ENCODE results near the gene DDX28.
A peak's percentile ranks its signal among the peaks of the same experiment; 100 is the strongest.

Gene DDX28, protein sequence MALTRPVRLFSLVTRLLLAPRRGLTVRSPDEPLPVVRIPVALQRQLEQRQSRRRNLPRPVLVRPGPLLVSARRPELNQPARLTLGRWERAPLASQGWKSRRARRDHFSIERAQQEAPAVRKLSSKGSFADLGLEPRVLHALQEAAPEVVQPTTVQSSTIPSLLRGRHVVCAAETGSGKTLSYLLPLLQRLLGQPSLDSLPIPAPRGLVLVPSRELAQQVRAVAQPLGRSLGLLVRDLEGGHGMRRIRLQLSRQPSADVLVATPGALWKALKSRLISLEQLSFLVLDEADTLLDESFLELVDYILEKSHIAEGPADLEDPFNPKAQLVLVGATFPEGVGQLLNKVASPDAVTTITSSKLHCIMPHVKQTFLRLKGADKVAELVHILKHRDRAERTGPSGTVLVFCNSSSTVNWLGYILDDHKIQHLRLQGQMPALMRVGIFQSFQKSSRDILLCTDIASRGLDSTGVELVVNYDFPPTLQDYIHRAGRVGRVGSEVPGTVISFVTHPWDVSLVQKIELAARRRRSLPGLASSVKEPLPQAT

DNA sequence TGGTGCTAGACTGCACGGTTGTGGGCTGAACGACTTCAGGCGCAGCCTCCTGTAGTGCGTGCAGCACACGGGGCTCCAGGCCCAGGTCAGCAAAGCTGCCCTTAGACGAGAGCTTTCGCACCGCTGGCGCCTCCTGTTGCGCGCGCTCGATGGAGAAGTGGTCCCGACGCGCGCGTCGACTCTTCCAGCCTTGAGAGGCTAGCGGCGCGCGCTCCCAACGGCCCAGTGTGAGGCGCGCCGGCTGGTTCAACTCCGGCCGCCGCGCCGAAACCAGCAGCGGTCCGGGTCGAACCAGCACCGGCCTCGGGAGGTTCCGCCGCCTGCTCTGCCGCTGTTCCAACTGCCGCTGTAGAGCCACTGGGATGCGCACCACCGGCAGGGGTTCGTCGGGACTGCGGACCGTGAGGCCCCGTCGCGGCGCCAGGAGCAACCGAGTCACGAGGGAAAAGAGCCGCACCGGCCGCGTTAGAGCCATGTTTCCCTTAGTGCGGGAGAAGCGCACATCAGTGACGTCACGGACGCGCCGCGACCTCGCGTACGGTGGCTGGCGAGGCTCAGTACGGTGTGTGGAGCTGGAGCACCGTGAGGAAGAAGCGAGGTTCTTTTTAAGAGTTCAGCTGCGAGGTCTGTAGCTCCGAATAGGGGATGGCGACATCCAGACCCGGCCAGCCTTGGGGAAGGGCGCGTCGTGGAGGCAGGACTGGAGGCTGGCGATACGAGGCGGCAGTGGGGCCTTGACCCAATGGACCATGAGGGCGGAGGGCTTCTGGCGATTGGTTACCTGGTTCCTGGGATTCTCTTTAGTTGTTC is at the start of gene DDX28, which contains the start of gene DUS2:
Gene DDX28, minus strand, starts transcription at position 505 of the 810 bp plus-strand sequence. Its CDS starts 30 bp downstream, at position 475.
Gene DUS2, plus strand, starts transcription at position 557 of the 810 bp plus-strand sequence. CDS start 14,740 bp downstream, outside the sequence.
- peak; percentile 82 to 91 for DNase-seq (ENCODE audit: low read depth in 2 of 2)

DNA sequence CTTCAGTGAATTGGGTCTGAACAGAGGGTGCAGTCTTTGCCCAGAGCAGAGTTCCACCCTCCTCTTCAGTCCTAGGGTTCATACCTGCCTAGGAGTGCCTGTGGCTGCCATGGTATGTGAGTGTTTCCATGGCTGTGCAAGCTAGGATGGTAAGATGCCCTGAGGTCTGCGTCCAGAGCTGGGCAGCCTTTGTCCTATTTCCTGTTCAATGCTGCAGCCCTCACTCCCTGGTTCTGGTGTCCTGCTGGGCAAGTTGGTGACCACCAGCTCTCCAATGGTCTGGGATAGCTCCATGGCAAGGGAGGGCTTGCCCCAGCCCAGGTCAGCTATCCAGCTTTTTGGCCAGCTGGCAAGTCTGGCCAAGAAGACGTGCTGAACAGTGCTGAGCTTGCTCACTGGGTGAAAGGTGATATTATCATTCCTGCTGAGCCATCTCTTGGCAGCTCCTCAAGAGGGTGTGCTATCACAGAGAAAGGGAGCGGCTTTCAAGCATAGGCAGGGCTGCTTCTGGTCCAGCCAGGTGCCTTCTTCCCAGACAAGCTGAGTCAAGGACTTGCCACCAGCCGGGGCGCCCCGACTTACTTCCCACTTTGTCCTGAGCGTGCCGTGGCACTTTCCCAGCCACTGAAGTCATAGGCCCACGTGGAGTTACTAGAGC is 49.1 kb upstream of the DDX28 start:
- no peak for DNase-seq (ENCODE audit: low read depth in 2 of 2)

DNA sequence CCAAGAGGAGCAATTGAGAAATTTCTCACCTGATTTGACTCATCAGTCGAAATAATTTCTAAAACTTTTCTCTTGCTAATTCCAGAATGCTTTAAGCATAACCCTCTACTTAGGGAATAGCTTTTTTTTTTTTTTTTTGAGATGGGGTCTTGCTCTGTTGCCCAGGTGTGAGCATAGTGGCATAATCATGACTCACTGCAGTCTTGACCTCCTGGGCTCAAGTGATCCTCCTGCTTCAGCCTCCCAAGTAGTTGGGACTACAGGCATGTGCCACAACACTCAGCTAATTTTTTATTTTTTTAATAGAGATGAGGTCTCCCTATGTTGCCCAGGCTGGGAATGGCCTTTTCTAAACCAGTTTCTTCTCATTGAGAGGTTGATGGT is 48.5 kb upstream of the DDX28 start:
- DNase-seq (ENCODE audit: low read depth in 2 of 2): no peak

DNA sequence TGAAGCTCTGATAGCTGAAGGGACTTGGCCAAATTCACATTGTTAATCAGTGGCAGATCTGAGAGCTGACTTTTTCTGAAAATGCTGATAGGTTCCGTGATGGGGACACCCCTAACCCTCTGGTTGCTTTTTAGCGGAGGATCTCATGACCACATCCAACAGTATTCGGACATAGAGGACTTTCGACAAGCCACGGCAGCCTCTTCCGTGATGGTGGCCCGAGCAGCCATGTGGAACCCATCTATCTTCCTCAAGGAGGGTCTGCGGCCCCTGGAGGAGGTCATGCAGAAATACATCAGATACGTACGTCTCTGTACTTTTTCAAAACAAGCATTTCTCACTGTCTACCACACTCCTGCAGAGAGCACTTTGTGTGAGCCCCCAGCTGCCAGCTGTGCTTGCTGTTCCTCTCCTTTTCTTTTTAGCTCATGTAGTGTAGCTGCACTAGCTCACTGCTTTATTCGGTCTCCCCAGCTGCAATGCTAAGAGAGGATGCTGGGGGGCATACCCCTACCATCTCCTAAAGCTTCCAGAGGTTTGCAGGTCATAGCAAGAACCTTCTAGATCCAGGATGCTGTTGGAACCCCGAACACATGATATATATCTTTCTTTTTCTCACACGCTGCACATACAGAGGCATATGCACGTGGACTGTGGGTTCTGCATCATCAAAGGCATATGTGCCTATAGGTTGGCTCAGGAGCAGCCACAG is 47.9 kb upstream of the DDX28 start:
- no peak for DNase-seq (ENCODE audit: low read depth in 2 of 2)

DNA sequence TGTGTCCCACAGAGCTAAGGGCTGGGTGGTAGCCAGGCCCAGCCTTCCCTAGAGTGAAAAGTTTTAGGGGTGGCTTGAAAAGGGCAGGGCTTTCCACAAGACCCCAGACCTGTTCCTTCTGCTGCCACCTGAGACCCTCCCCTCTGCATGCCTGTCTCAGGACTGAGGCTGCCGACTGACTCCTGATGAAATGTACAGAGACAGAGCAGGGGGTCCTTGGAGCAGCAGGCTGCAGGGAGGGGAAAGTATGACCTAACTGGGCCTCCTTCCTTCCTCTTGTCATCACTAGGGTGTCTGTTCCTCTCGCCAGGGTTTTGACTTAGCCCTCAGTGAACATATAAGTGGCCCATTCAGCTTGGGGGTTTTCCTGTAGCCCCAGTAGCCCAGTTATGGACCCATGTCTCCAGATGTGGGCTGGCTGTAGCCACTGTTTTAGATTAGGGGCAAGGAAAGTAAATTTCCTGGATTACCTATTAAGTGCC is 47.3 kb upstream of the DDX28 start:
- no peak for DNase-seq (ENCODE audit: low read depth in 2 of 2)

DNA sequence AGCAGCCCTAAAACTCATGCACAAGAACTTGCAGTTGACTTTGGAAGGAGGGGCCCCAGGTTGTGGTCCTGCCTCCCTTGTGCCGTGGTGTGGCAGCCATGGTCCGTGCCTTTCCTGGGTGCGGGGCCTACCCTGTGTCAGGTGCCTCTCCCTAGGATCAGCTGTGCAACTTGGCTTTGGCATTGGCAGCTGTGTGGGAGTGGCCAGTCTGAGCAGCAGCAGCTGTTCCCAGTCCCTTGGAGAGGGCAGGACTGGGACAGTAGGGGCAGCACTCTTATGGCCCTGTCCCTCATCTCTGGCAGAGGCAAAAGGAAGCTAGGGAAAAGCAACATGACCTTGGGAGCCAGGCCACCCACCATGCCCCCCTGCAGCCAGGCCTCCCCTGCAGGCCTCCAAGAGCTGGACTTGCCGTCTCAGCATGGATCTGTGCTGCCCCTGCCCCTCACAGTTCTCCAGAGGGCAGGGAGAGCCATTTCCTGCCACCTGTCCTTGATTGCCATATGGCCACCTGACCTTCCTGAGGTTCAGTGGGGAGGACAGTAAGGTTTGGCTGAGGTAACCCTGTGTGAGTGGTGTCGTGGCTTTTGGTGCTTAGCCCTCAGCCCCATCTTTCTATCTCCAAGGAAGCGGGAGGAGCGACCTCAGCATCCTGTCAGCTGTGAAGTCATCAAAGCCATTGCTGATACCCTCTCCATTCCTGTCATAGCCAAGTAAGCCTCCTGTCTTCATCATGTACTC is 46.6 kb upstream of the DDX28 start:
- no peak for DNase-seq (ENCODE audit: low read depth in 2 of 2)

DNA sequence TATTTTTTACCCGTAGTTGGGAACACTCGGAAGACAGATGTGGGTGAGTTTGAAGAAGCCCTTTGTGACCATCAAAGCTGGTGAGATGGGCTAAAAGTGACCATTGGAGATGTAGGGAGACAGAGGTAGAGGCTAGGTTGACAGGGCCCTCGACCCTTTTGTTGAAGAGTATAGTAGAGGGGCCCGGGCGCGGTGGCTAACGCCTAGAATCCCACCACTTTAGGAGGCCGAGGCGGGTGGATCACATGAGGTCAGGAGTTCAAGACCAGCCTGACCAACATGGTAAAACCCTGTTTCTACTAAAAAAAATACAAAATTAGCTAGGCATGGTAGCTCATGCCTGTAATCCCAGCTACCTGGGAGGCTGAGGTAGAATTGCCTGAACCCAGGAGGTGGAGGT is 45.9 kb upstream of the DDX28 start:
- no peak for DNase-seq (ENCODE audit: low read depth in 2 of 2)

DNA sequence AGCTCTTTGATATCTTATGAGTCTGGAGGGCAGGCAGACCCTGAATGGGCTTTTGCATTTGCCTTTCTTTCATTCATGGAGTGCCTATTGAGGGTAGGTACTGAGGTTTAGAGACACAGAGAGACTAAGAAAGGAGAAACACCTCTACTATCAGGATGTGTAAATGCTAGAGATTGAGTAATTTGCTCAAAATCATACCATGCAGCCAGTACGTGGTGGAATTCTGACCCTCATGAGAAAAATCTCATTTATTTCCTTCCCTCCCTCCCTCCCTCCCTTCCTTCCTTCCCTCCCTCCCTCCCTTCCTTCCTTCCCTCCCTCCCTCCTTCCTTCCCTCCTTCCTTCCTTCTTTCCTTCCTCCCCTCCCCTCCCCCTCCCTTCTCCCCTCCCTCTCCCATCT is 43.7 kb upstream of the DDX28 start:
- no peak for DNase-seq (ENCODE audit: low read depth in 2 of 2)

DNA sequence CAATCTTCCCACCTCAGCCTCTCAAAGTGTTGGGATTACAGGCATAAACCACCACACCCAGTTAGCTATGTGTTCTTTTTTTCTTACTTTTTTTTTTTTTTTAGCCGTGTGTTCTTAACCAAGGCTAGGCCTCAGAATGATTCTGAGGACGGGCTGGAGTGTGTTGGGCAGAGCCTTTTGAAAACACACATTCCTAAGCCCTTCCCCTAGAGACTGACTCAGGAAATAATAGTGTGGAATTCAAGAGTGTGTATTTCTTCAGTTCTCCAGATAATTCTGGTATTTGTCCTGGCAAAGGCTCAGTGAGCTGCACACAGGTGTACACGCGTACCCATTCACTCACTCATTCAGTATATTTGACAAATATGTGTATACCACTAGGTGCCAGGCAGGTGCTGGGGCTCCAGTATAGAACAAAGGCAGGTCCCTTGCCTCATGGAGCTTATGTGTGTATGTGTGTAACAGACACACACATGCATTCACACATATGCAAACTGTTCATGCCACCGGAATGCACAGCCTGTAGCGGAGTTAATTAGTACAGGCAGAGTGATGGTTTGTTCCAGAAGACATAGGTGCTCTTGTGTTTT is 42.8 kb upstream of the DDX28 start:
- DNase-seq (ENCODE audit: low read depth in 2 of 2): no peak

DNA sequence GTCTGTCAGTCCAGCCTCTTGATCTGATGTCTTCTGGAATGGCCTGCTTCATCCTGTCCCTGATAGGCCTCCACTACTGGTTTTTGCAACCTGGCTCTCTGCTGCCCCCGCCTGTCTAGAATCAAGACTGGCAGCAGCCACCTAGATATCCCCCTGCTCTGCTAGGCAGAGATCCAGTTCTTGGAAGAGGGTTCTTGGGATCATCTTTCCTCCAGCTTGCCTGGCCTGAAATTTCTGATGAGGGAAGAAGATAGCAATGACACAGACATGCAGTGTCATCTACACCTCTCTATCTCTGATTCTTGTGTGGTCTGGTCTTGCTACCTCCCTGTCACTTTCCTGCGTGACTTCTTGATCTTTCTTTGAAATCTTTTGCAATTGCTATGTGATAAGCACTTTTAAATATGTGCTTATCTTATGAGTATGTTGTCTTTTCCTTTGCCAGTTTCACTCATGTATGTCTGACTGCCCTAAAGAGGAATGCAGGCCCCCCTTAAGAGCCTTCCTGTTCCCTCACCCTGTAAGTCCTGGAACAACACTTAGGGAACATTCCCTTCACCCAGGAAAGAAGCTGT is 41.8 kb upstream of the DDX28 start:
- DNase-seq (ENCODE audit: low read depth in 2 of 2): peak in 1 of 2 donors; percentile 36

DNA sequence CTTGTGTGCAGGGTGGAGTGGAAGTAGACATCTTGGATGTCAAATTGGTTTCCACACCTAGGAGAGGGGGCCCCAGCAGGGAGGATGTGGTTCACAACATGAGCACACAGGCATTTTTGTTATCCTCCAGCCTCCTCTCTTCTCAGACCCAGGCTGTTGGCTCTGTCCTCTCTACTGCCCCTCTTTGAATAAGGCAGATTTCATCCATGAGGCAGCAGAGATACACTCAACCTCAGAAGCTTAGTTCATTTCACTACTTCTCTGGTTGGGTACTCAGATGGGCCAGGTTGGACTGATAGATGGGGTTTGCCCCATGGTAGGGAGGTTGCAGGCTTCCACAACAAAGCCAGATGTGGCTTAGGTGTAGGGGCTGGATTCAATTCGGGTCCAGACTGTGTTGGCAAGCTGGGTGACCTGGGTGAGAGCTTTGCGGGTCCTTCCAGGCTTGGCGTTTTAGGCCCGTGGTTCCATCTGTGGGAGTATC is 39.9 kb upstream of the DDX28 start:
- DNase-seq (ENCODE audit: low read depth in 2 of 2): no peak

DNA sequence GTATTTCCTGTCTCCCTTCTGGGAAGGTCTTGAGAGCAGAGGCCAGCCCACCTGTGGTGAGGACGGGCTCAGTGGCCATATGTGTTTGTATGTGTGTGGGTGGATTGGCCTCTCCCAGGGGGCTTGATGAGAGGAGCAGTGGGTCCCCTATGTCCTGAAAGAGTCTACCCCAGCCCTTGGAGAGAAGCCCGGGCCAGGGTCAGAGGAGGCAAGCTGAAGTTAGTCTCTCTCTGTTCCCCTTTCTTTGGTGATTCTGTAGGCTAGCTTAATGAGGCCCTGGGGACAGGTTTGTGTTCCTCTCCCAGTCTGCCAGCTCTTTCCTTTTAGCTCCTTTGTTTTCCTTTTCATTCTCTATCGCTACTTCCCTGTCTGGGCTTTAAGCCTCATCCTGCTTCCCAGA is 38.4 kb upstream of the DDX28 start:
- no peak for DNase-seq (ENCODE audit: low read depth in 2 of 2)

DNA sequence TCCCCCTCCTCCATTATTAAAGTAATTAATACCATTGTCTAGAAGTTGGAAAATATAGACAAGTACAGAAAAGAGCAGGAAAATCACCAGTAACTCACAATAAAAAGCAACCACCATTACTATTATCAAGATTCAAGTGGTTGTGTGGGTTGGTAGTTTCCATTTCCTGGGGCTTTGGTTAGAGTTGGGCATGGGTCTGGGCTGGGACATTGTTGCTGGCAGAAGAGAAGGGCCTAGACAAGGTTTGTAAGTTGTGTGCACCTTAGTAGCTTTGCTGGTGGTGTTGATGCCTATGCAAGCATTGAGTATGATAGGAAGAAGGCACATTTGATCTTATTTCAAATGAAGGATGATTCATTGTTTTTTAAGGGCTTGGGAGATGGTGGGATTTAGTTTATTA is 36.8 kb upstream of the DDX28 start:
- DNase-seq (ENCODE audit: low read depth in 2 of 2): no peak

DNA sequence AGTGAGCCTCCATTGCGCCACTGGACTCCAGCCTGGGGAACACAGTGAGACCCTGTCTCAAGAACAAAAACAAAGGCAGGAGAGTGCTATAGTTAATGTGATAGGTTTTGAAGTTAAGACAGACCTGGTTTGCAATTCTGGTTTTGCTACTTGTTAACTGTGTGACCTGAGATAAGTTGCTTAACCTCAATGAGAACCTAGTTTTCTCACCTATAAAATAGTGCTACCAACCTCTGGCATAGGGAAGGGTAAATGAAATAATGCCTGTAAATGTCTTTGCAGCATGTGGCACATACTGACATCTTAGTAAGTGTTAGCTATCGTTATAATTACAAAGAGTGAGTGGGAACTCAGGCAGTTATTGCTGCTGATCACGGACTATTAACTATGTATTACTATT is 32.4 kb upstream of the DDX28 start:
- no peak for DNase-seq (ENCODE audit: low read depth in 2 of 2)

DNA sequence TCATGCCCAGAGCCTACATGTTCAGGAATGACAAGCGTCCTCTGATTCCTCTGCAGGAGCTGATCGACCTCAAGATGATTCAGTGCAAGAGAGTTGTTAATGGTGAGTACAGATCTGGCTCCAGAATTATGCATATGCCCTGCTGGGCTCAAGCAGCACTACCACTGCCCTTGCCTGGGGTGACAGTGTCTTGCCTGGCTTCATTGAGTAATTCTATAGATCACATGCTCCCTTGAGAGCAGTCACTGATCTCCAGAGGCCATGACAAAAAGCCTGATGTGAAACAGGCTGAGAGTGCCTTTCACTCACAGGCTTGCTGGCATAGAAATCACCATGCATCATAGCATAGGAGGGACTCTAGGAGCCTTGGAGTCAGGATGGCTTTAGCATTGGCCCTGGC is 26.4 kb upstream of the DDX28 start:
- DNase-seq (ENCODE audit: low read depth in 2 of 2): no peak

DNA sequence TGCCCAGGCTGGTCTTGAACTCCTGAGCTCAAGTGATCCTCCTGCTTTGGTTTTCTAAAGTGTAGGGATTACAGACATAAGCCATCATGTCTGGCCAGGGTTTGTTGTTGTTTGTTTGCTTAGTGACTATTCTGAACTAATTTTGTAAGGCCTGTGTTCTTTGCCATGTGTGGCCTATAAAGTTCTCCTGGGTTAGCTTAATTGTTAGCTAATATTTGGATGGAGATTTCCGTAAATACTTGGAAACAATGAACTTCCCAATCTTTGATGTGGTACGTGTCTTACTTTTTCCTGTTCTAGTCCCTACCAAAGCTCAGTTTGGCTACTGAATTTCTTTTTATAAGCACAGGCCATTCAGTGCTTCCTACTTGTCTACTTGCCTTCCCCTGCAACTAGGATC is 25.0 kb upstream of the DDX28 start:
- DNase-seq (ENCODE audit: low read depth in 2 of 2): no peak

DNA sequence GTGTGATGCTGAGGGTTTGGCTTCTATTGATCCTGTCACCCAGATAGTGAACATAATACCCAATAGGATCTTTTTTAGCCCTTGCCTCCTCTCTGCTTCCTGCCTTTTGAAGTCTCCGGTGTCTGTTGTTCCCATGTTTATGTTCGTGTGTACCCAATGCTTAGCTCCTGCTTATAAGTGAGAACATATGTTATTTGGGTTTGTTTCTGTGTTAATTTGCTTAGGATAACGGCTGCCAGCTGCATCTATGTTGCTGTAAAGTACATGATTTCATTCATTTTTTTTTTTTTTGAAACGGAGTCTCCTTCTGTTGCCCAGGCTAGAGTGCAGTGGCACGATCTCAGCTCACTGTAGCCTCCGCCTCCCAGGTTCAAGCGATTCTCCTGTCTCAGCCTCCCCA is 23.1 kb upstream of the DDX28 start:
- no peak for DNase-seq (ENCODE audit: low read depth in 2 of 2)

DNA sequence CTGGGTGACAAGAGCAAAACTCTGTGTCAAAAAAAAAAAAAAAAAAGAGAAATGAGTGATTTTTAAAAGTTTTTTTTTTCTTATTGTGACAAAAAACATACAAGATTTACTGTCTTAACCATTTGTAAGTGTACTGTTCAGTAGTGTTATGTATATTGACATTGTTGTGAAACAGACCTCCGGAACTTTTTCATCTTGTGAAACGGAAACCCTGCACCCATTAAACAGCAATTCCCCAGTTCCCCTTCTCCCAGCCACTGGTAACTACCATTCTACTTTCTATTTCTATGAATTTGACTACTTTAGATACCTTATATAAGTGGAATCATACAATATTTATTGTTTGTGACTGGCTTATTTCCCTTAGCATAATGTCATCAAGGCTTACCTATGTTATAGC is 18.8 kb upstream of the DDX28 start:
- no peak for DNase-seq (ENCODE audit: low read depth in 2 of 2)

DNA sequence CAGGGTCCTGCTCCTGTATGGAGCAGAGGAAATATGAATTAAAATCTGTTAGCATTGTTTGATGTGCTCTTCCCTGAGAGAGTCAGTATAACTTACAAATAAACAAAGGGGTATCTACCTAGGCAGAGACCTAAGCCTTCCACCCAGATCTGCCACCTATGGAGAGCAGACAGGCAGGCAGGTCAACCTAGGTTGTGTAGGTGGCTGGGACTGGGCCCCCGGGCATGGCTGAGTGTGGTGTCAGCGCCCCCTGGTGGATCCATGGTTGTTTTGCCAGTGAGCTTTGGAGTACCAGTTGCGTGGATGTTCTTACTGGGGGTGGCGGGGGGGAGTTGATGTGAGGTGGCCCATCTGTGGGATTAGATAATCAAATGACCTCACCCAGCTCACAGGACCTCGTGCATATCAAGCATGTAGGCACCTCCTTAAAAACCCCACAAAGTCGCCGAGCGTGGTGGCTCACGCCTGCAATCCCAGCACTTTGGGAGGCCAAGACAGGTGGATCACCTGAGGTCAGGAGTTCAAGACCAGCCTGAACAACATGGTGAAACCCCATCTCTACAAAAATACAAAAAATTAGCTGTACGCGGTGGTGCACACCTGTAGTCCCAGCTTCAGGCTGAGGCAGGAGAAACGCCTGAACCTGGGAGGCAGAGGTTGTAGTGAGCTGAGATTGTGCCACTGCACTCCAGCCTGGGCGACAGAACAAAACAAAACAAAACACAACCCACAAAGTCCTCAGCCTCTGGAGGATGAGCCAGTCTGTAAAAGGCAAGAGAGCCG is 17.7 kb upstream of the DDX28 start:
- peak; percentile 82 to 86 for DNase-seq (ENCODE audit: low read depth in 2 of 2)
